Hypothalamus (tissue), 51 donors: Measurements from ENCODE around the gene CIDEC.

Experiments used
- DNase-seq, 51 donors: peaks; one replicate each; lab custom pipeline; 2025; lab: John Stamatoyannopoulos, UW

CIDEC gene, protein sequence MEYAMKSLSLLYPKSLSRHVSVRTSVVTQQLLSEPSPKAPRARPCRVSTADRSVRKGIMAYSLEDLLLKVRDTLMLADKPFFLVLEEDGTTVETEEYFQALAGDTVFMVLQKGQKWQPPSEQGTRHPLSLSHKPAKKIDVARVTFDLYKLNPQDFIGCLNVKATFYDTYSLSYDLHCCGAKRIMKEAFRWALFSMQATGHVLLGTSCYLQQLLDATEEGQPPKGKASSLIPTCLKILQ

GRCh38 chr3:9879830-9880549 is at the start of gene CIDEC:
TSS of gene CIDEC (minus strand) at chr3:9880253. CDS start at chr3:9878486, 1,767 bp downstream.
- no peak for DNase-seq

GRCh38 chr3:9928158-9928557 is 48.1 kb upstream of the CIDEC start:
- DNase-seq, result no peak

DNA sequence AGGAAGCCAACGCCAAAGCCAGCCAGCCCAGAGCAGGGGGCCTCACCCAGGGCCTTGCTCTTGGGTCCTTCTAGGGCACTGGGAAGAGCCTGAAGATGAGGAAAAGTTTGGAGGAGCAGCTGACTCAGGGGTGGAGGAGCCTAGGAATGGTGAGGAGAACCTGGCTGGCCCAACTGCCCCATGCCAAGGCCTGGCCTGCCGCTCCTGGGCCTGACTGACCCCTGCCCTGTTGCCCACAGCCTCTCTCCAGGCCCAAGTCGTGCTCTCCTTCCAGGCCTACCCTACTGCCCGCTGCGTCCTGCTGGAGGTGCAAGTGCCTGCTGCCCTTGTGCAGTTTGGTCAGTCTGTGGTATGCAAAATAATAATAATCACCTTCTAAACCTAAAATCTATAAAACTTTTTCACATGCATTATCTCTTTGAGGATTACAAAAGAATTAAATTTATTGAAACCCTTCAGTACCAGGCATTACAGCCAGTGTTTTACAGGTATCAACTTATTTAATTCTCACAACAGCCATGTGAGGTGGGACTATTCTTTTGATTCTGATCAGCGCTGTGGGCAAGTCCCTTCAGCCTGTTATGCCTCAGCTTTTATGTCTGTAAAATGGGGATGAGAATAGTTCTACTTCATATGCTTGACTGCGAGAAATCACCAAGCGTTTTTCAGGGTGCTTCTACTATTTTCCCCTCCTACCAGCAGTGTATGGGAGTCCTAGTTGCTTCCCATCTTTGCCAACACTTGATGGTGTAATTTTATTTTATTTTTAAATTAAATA is 38.4 kb upstream of the CIDEC start:
- DNase-seq, result no peak

GRCh38 chr3:9917820-9918219 is 37.8 kb upstream of the CIDEC start:
- no peak for DNase-seq

GRCh38 chr3:9916734-9917680 is 37.0 kb upstream of the CIDEC start, which contains the start of gene IL17RC:
TSS of gene IL17RC (plus strand) at chr3:9917098. CDS start at chr3:9917316, 218 bp downstream.
- peak in 43 of 51 donors; percentile 8 to 80 (median 49) for DNase-seq

- DNase-seq, result peak in 2 of 51 donors; percentile 34 to 57
These were observed 36.3 kb upstream of the CIDEC start for GRCh38 chr3:9916346-9916733.

DNA sequence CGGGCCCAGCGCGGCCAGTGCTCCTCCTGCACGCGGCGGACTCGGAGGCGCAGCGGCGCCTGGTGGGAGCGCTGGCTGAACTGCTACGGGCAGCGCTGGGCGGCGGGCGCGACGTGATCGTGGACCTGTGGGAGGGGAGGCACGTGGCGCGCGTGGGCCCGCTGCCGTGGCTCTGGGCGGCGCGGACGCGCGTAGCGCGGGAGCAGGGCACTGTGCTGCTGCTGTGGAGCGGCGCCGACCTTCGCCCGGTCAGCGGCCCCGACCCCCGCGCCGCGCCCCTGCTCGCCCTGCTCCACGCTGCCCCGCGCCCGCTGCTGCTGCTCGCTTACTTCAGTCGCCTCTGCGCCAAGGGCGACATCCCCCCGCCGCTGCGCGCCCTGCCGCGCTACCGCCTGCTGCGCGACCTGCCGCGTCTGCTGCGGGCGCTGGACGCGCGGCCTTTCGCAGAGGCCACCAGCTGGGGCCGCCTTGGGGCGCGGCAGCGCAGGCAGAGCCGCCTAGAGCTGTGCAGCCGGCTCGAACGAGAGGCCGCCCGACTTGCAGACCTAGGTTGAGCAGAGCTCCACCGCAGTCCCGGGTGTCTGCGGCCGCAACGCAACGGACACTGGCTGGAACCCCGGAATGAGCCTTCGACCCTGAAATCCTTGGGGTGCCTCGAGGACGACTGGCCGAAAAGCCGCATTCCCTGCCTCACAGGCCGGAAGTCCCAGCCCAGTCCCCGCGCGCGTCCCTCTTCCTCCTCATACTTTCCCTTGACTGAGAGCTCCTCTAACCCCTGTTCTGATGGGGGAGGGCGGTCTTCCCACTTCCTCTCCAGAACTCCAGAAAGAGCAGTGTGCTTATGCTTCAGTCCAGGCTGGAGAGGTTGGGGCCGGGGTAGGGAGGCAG is 35.4 kb upstream of the CIDEC start:
- DNase-seq, result peak in 46 of 51 donors; percentile 11 to 74 (median 50)

DNA sequence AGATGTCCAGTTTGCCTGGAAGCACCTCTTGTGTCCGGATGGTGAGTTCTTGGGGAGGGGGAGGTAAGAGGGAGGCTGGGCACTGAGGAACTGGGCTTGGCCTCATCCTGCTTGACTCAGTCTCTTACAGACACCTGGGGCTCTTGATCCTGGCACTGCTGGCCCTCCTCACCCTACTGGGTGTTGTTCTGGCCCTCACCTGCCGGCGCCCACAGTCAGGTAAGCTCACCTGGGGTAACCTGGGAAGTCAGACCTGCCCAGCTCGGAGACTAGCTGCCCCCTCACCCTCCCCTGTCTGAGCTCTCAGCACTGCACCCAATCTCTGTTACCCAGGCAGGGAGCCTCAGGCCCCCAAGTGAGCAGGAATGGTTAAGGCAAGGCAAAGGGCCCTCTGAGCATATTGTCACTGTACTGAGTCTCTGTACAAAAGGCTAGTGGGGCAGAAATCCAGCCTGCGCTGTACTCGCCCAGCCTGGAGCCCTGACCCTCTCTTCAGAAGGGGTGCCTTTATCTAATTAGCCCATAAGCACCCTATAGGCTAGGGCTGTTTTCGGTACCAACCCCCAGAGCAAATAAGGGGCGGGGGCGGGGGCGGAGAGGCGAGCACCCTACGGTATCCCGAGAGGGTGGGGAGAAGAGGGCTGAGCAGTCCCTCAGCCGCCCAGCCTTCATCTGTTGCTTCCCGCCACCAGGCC is 34.7 kb upstream of the CIDEC start:
- peak in 1 of 51 donors; percentile 41 for DNase-seq

GRCh38 chr3:9914011-9914410 is 34.0 kb upstream of the CIDEC start:
- no peak for DNase-seq

GRCh38 chr3:9913601-9914000 is 33.5 kb upstream of the CIDEC start:
- DNase-seq, result no peak

GRCh38 chr3:9912294-9912935 is 32.4 kb upstream of the CIDEC start:
- no peak for DNase-seq

GRCh38 chr3:9911863-9912262 is 31.8 kb upstream of the CIDEC start:
- no peak for DNase-seq

DNA sequence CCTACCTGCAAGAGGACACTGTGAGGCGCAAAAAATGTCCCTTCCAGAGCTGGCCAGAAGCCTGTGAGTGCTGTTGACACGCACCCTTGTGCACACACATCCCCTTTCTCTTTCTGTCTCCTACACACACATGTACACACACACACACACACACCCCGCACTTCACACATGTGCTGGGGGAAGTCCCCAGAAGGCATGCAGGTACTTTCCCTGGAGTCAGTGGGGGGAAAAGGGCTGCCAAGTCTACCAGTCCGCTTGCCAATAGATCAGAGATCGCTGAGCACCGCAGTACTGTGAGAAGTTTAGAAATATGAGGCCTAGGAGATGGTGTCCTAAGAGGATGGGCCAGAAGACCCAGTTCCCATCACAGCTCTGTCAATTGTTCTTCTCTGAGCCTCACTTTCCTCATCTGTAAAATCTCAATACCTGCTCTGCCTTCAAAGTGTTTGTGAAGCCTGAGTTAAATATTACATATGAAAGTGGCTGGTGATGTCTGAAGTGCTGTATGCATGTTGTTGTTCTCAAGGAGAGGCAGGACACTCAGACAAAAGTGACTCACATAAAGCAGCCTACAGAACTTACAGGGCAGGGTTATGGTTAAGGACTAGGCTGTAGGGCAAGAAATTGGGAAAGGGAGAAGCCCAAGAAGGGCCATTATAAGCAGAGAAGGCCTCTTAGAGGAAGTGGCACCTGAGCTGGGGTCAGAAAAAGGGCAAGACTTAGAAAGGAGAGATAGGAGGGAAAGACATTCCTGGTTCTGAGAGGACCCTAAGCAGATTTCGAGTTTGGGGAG is 29.4 kb upstream of the CIDEC start:
- no peak for DNase-seq

GRCh38 chr3:9908286-9908685 is 28.2 kb upstream of the CIDEC start:
- DNase-seq, result no peak

GRCh38 chr3:9906480-9906879 is 26.4 kb upstream of the CIDEC start:
- no peak for DNase-seq

DNA sequence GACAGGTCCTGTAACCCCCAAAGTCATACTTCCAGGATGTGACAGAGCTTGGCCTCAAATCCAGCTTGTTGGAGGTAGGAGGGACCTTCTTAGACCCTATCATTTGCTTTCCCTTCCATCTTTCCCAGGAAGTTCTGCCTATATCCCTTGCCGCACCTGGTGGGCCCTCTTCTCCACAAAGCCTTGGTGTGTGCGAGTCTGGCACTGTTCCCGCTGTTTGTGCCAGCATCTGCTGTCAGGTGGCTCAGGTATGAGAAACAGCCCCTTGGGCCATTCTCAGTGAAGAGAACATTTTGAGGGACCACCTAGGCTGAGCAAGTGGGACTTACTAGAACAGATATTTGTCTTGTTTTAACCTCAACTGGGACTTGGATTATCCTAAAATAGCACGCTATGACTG is 23.9 kb upstream of the CIDEC start:
- no peak for DNase-seq

DNA sequence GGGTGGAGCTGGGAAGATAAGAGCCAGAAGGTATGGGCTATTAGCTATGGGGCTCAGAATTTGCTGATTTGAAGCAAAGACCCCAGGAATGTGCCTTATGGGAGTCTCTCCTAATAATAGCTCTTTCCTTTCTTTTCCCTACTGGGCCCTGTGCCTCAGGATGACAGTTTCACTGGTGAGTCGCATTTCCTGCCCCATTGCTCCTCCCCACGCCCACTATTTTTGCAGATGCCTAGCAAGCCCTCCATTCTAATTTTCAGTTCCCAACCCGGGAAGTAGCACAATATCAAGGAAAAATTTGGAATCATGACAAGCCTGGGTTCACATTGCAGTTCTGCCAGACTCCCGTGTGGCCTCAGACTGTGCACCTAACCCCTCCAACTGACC is 23.2 kb upstream of the CIDEC start:
- peak in 1 of 51 donors; percentile 29 for DNase-seq
